NCI-H1436 (cell line): ENCODE results near the gene EMX2.

Source experiments
- DNase-seq: peaks from one replicate; lab custom pipeline; 2025; lab: John Stamatoyannopoulos, UW

EMX2 gene

GRCh38 chr10:117544711-117545140 is 2.2 kb downstream of the EMX2 start:
- DNase-seq: no peak

- no peak for DNase-seq
Observed at GRCh38 chr10:117545141-117546019, 2.8 kb downstream of the EMX2 start.

- DNase-seq: no peak
Observed at GRCh38 chr10:117546020-117546580, 3.6 kb downstream of the EMX2 start.

- no peak for DNase-seq
Observed at GRCh38 chr10:117546581-117547015, 4.1 kb downstream of the EMX2 start.

GRCh38 chr10:117547016-117547715 is 4.6 kb downstream of the EMX2 start:
- no peak for DNase-seq

GRCh38 chr10:117547716-117548668 is 5.4 kb downstream of the EMX2 start:
- DNase-seq: no peak

- no peak for DNase-seq
Observed at GRCh38 chr10:117549100-117549585, 6.6 kb downstream of the EMX2 start.

GRCh38 chr10:117550076-117550475 is 7.5 kb downstream of the EMX2 start:
- DNase-seq: no peak

GRCh38 chr10:117550599-117551329 is 8.2 kb downstream of the EMX2 start:
- no peak for DNase-seq

GRCh38 chr10:117551330-117552155 is 9.0 kb downstream of the EMX2 start:
- no peak for DNase-seq

GRCh38 chr10:117552156-117552631 is 9.6 kb downstream of the EMX2 start:
- no peak for DNase-seq

GRCh38 chr10:117552701-117553141 is 10.2 kb downstream of the EMX2 start:
- DNase-seq: no peak

- no peak for DNase-seq
Observed at GRCh38 chr10:117553142-117553814, 10.7 kb downstream of the EMX2 start.

GRCh38 chr10:117553815-117554172 is 11.2 kb downstream of the EMX2 start:
- no peak for DNase-seq

GRCh38 chr10:117554241-117554814 is 11.8 kb downstream of the EMX2 start:
- DNase-seq: no peak

GRCh38 chr10:117555017-117555416 is 12.5 kb downstream of the EMX2 start:
- no peak for DNase-seq

- no peak for DNase-seq
Observed at GRCh38 chr10:117555863-117556262, 13.3 kb downstream of the EMX2 start.

GRCh38 chr10:117556356-117556755 is 13.8 kb downstream of the EMX2 start:
- no peak for DNase-seq

- no peak for DNase-seq
Observed at GRCh38 chr10:117559712-117560111, 17.2 kb downstream of the EMX2 start.
